HepG2 (cell line): Measurements from ENCODE around the gene COG8. TPM values are rescaled to one million over a fixed set of nuclear protein-coding genes. Genes with fewer than 3 reads are reported as not detected.

Source experiments
- ATAC-seq: fragments of 200-7000 bp; cut with Tn5 transposase; 3 replicates; pipeline ENCODE4 v1.9.1; 2020; ENCODE audit warnings: mild to moderate bottlenecking, moderate library complexity
- BruUV-seq: library from RNA; stranded (reverse); fragments of 400-500 nt; replicated peaks from 2 replicates; lab custom pipeline; 2021; lab: Mats Ljungman, UMichigan
- CTCF ChIA-PET: fragments of 300-600 bp; formaldehyde crosslinking; extraction: SDS; loops from one replicate; lab custom pipeline; 2021; ENCODE audit warnings: low total read pairs, inconsistent platforms, low intra/inter-chr PET ratio; lab: Yijun Ruan, JAX
- POLR2A ChIA-PET: fragments of 350-600 bp; sonication (Branson Sonifier 250); formaldehyde crosslinking; loops from one replicate; lab custom pipeline; 2020; ENCODE audit warnings: antibody characterized with exemption, inconsistent platforms; lab: Yijun Ruan, JAX
- DNase-seq: peaks from one replicate; pipeline ENCODE4 v3.0.0-alpha.2; 2015; ENCODE audit warnings: low spot score
- FAIRE-seq: peaks from 3 replicates; lab custom pipeline; 2011; peaks lifted over from hg19 to GRCh38; lab: Jason Lieb, UNC
- H2AFZ ChIP-seq: one replicate; pipeline ENCODE4 v1.6.1; 2011; ENCODE audit warnings: low read length, inconsistent platforms
- H3K27ac ChIP-seq: fragments of 300-600 bp; 3 replicates; pipeline ENCODE4 v1.8.0; 2011; ENCODE audit warnings: mixed run types, mild to moderate bottlenecking, mixed read lengths, low read length, inconsistent platforms; ENCODE audit not compliant: insufficient read depth; ENCODE audit errors: extremely low read length
- H3K27me3 ChIP-seq, 2 experiments: fragments of 200-600 bp in 1 of 2; 2 replicates in 1 of 2; 3 replicates in 1 of 2; pipeline versions ENCODE4 v1.6.0 to v1.8.0; 2011; ENCODE audit warnings: low read length in 2 of 2, mild to moderate bottlenecking in 2 of 2, moderate library complexity in 2 of 2, inconsistent platforms in 1 of 2; ENCODE audit not compliant: insufficient read depth in 2 of 2, control insufficient read depth in 1 of 2
- H3K36me3 ChIP-seq, 2 experiments: fragments of 200-600 bp in 1 of 2; replicated peaks in 1 of 2; 2 replicates in 1 of 2; 3 replicates in 1 of 2; pipeline versions ENCODE4 v1.5.1 to v1.8.0; 2011; ENCODE audit warnings: low read length in 2 of 2, inconsistent platforms in 1 of 2; ENCODE audit not compliant: insufficient read depth in 2 of 2, control insufficient read depth in 1 of 2
- H3K4me1 ChIP-seq: 2 replicates; pipeline ENCODE4 v1.5.1; 2012; ENCODE audit warnings: low read length, inconsistent platforms; ENCODE audit not compliant: insufficient read depth
- H3K4me2 ChIP-seq: 2 replicates; pipeline ENCODE4 v1.6.0; 2011; ENCODE audit warnings: low read depth, low read length, inconsistent platforms
- H3K4me3 ChIP-seq, 3 experiments: fragments of 200-600 bp in 1 of 3; sonication (generic), shearing (Covaris generic) in 1 of 3; replicated peaks in 1 of 3; 2 replicates each; pipeline ENCODE4 v1.5.1; 2011 to 2016; ENCODE audit warnings: low read length in 3 of 3, inconsistent platforms in 2 of 3, low read depth in 2 of 3, mild to moderate bottlenecking in 2 of 3, control low read depth in 1 of 3, mixed read lengths in 1 of 3; ENCODE audit not compliant: insufficient read depth in 1 of 3
- H3K79me2 ChIP-seq: one replicate; pipeline ENCODE4 v1.6.1; 2011; ENCODE audit warnings: low read length, inconsistent platforms; ENCODE audit not compliant: insufficient read depth
- H3K9ac ChIP-seq: 2 replicates; pipeline ENCODE4 v1.6.0; 2011; ENCODE audit warnings: mild to moderate bottlenecking, low read depth, low read length, inconsistent platforms; ENCODE audit not compliant: insufficient read depth
- H3K9me3 ChIP-seq: 2 replicates; pipeline ENCODE4 v1.5.1; 2012; ENCODE audit warnings: mild to moderate bottlenecking, low read length
- H4K20me1 ChIP-seq: 2 replicates; pipeline ENCODE4 v1.6.0; 2011; ENCODE audit warnings: inconsistent platforms, mild to moderate bottlenecking, low read length, moderate library complexity; ENCODE audit not compliant: insufficient read depth
- ATF7 ChIP-seq, 2 experiments: fragments of 450-650 bp in 1 of 2; sonication (generic) in 1 of 2; formaldehyde crosslinking in 1 of 2; IDR thresholded peaks; 2 replicates each; pipeline versions ENCODE4 v1.4.0 to v1.6.1; 2016 to 2020; ENCODE audit warnings: antibody characterized with exemption in 1 of 2, mild to moderate bottlenecking in 1 of 2, missing genetic modification reagents in 1 of 2
- CENPX ChIP-seq: sonication (generic); formaldehyde crosslinking; IDR thresholded peaks from 2 replicates; pipeline ENCODE4 v1.9.0; 2021; ENCODE audit warnings: mild to moderate bottlenecking, missing genetic modification reagents, moderate library complexity
- NBN ChIP-seq: fragments of 450-650 bp; conservative IDR thresholded peaks from 2 replicates; pipeline ENCODE4 v1.6.1; 2017
- NFKB2 ChIP-seq: sonication (generic); formaldehyde crosslinking; IDR thresholded peaks from 2 replicates; pipeline ENCODE4 v1.4.0; 2020; ENCODE audit warnings: missing genetic modification reagents, borderline replicate concordance
- TAF1 ChIP-seq: sonication (generic); formaldehyde crosslinking; IDR thresholded peaks from 2 replicates; pipeline ENCODE4 v1.4.0; 2020; ENCODE audit warnings: missing genetic modification reagents
- TMF1 ChIP-seq: sonication (generic); formaldehyde crosslinking; IDR thresholded peaks from 2 replicates; pipeline ENCODE4 v1.8.1; 2022; ENCODE audit warnings: low read depth, missing genetic modification reagents
- TP53 ChIP-seq: sonication (generic); formaldehyde crosslinking; conservative IDR thresholded peaks from 2 replicates; pipeline ENCODE4 v1.4.0; 2020; ENCODE audit warnings: missing genetic modification reagents
- ZBTB14 ChIP-seq: sonication (generic); formaldehyde crosslinking; IDR thresholded peaks from 2 replicates; pipeline ENCODE4 v1.4.0; 2020; ENCODE audit warnings: missing genetic modification reagents
- WGBS: methylation state at CpG from one replicate; pipeline ENCODE4 v1.1.6; 2017; ENCODE audit warnings: low lambda C conversion rate; 5-methylcytosine and 5-hydroxymethylcytosine counted together
- in situ Hi-C: cut with HindIII; loops from 2 replicates; pipeline ENCODE4 v1.10.0; 2017; ENCODE audit warnings: low pct_unique_long_range_greater_than_20kb; ENCODE audit not compliant: extremely low pct_ligation_motif_present
- intact Hi-C: fragments of 100-400 bp; cut with micrococcal nuclease; formaldehyde crosslinking; loops from one replicate; pipeline ENCODE4 v1.10.0; 2022; ENCODE audit not compliant: unreplicated experiment
- polyA plus RNA-seq, 8 experiments: library from polyadenylated mRNA; depleted of rRNA in 3 of 8; stranded (reverse) in 7 of 8; unstranded in 1 of 8; fragments of >200 nt; fragmentation: Illumina TruSeq in 4 of 8; extraction: Trizol in 4 of 8; gene quantifications; 2 replicates each; pipeline versions ENCODE4 v1.2.1 to v1.2.3, GENCODE V29; 2011 to 2016; ENCODE audit warnings: low read depth in 4 of 8, missing spikeins in 1 of 8, mixed read lengths in 1 of 8; ENCODE audit not compliant: insufficient read depth in 1 of 8
- total RNA-seq, 5 experiments: library from RNA; depleted of rRNA; stranded (reverse); fragments of >200 nt; fragmentation: Illumina TruSeq; extraction: Trizol; gene quantifications; 2 replicates each; pipeline ENCODE4 v1.2.3, GENCODE V29; 2016; ENCODE audit warnings: low read depth in 1 of 5
- TF ChIP-seq, protein P1 (sequence below): sonication (generic); formaldehyde crosslinking; IDR thresholded peaks from 2 replicates; pipeline ENCODE4 v1.4.0; 2020; ENCODE audit warnings: low read depth, mild to moderate bottlenecking, missing genetic modification reagents
- TF ChIP-seq, protein P2 (sequence below): sonication (generic); formaldehyde crosslinking; IDR thresholded peaks from 2 replicates; pipeline ENCODE4 v1.4.0; 2020; ENCODE audit warnings: missing genetic modification reagents, borderline replicate concordance

COG8 gene
- total and polyA plus RNA-seq, 2 of the 13 experiments (the other 11 are each of a cell fraction or from before 2014, with no cell fraction given): 45.5 to 52.1 TPM

- POLR2A ChIA-PET: interaction anchor here (0.8 kb wide), 1 partner anchor 135 kb away, joined by 3 read pairs; no protein-coding TSS in a partner anchor
- no peak overlapping the region for H3K4me2 ChIP-seq
- H4K20me1 ChIP-seq: no peaks in the 10 kb centered on the region
- no peak overlapping the region for H2AFZ ChIP-seq
- CTCF ChIA-PET: interaction anchor here (3.7 kb wide), 1 partner anchor 135 kb away, joined by 44 read pairs; no protein-coding TSS in a partner anchor
- no peaks in the 10 kb centered on the region for H3K27me3 ChIP-seq
- H3K4me1 ChIP-seq: peaks cover 8% of the 10 kb centered on the region; the same call in 1 of the 2 replicates
- no peak for DNase-seq
- BruUV-seq: no TSS peak
- no peaks in the 10 kb centered on the region for H3K79me2 ChIP-seq
- no peak for FAIRE-seq
- intact Hi-C loops: no loop called here
- no peak overlapping the region for H3K27ac ChIP-seq
- in situ Hi-C loops: loop anchor here (5.0 kb wide), 1 partner anchor 133 kb away; no protein-coding TSS in a partner anchor
- TF ChIP-seq TAF1: no peak
- WGBS: 94% methylated on average over 4 of the region's 4 CpGs
- no peak overlapping the region for H3K9ac ChIP-seq
- no peak overlapping the region for H3K4me3 ChIP-seq
- no peak for ATAC-seq
- H3K9me3 ChIP-seq: no peaks in the 10 kb centered on the region
- peaks cover 4 to 21% of the 10 kb centered on the region in 2 experiments for H3K36me3 ChIP-seq
These were observed 54.1 kb downstream of the COG8 start for GRCh38 chr16:69285240-69285639.

DNA sequence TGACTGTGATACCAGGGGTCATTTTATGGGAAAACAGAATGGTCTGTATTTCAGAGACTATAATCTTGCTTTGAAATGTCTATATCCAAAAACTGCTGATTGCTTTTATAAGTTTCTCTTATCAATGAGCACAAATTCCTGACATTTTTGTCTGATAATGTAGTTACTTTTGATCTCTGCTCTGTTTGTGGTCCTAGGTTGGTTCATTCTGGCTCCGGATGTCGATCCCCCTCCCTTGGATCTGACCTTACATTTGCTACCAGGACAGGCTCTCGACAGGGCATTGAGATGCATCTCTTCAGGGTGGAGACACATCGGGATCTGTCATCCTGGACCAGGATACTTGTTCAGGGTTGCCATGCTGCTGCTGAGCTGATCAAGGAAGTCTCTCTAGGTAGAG is 55.5 kb downstream of the COG8 start:
- Histone ChIP-seq H3K9me3 (no peaks in the 10 kb centered on the region), H3K27ac (no peak overlapping the region), H3K79me2 (no peaks in the 10 kb centered on the region), H3K9ac (no peak overlapping the region), H4K20me1 (no peaks in the 10 kb centered on the region), H2AFZ (no peak overlapping the region), H3K4me2 (no peak overlapping the region), H3K4me3 (no peak overlapping the region), H3K4me1 (peaks cover 8% of the 10 kb centered on the region; the same call in 1 of the 2 replicates), H3K36me3 (peaks cover 4 to 21% of the 10 kb centered on the region in 2 experiments)
- intact Hi-C loops: no loop called here
- no peak for FAIRE-seq
- 64% methylated on average over 4 of the region's 4 CpGs for WGBS
- ChIA-PET POLR2A (interaction anchor here (1.1 kb wide), 1 partner anchor 97 kb away, joined by 3 read pairs; the partner anchor contains the start of gene SNTB2), CTCF (no interaction called here)
- ATAC-seq: peak; percentile 64
- peak; percentile 54 for DNase-seq
- TF ChIP-seq, protein P1, sequence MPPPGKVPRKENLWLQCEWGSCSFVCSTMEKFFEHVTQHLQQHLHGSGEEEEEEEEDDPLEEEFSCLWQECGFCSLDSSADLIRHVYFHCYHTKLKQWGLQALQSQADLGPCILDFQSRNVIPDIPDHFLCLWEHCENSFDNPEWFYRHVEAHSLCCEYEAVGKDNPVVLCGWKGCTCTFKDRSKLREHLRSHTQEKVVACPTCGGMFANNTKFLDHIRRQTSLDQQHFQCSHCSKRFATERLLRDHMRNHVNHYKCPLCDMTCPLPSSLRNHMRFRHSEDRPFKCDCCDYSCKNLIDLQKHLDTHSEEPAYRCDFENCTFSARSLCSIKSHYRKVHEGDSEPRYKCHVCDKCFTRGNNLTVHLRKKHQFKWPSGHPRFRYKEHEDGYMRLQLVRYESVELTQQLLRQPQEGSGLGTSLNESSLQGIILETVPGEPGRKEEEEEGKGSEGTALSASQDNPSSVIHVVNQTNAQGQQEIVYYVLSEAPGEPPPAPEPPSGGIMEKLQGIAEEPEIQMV: no peak
- TF ChIP-seq TP53 (CRISPR knock-in tag) (no peak), ATF7 (IDR thresholded peaks at IDR 0.05) (no peak), ATF7 (CRISPR knock-in tag; IDR thresholded peaks at IDR 0.05) (no peak), CENPX (CRISPR knock-in tag) (no peak), NBN (no peak), ZBTB14 (CRISPR knock-in tag) (no peak), TMF1 (no peak), NFKB2 (no peak)
- TF ChIP-seq, protein P2, sequence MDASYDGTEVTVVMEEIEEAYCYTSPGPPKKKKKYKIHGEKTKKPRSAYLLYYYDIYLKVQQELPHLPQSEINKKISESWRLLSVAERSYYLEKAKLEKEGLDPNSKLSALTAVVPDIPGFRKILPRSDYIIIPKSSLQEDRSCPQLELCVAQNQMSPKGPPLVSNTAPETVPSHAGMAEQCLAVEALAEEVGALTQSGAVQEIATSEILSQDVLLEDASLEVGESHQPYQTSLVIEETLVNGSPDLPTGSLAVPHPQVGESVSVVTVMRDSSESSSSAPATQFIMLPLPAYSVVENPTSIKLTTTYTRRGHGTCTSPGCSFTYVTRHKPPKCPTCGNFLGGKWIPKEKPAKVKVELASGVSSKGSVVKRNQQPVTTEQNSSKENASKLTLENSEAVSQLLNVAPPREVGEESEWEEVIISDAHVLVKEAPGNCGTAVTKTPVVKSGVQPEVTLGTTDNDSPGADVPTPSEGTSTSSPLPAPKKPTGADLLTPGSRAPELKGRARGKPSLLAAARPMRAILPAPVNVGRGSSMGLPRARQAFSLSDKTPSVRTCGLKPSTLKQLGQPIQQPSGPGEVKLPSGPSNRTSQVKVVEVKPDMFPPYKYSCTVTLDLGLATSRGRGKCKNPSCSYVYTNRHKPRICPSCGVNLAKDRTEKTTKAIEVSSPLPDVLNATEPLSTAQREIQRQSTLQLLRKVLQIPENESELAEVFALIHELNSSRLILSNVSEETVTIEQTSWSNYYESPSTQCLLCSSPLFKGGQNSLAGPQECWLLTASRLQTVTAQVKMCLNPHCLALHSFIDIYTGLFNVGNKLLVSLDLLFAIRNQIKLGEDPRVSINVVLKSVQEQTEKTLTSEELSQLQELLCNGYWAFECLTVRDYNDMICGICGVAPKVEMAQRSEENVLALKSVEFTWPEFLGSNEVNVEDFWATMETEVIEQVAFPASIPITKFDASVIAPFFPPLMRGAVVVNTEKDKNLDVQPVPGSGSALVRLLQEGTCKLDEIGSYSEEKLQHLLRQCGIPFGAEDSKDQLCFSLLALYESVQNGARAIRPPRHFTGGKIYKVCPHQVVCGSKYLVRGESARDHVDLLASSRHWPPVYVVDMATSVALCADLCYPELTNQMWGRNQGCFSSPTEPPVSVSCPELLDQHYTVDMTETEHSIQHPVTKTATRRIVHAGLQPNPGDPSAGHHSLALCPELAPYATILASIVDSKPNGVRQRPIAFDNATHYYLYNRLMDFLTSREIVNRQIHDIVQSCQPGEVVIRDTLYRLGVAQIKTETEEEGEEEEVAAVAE (CRISPR knock-in tag): no peak
- TF ChIP-seq, all 625 proteins: peak for 0
- no peaks in the 10 kb centered on the region for H3K27me3 ChIP-seq
- in situ Hi-C loops: no loop called here
- BruUV-seq: no TSS peak
